NB4 (cell line): ENCODE measurements around the gene SLC25A25.

ENCODE experiments used
- MYC ChIP-seq: IDR thresholded peaks from 2 replicates; pipeline ENCODE4 v1.6.1; 2011; ENCODE audit warnings: low read depth, low read length
- POLR2A ChIP-seq: IDR thresholded peaks from 2 replicates; pipeline ENCODE4 v1.6.1; 2011; ENCODE audit warnings: mild to moderate bottlenecking; ENCODE audit not compliant: insufficient read length; ENCODE audit errors: extremely low read depth
- TF ChIP-seq, protein P1 (sequence below): IDR thresholded peaks from one replicate; pipeline ENCODE4 v1.5.1; 2012; ENCODE audit warnings: low read depth, low read length
- TF ChIP-seq, protein P2 (sequence below): IDR thresholded peaks from 2 replicates; pipeline ENCODE4 v1.6.1; 2011; ENCODE audit warnings: low read depth, low read length

DNA sequence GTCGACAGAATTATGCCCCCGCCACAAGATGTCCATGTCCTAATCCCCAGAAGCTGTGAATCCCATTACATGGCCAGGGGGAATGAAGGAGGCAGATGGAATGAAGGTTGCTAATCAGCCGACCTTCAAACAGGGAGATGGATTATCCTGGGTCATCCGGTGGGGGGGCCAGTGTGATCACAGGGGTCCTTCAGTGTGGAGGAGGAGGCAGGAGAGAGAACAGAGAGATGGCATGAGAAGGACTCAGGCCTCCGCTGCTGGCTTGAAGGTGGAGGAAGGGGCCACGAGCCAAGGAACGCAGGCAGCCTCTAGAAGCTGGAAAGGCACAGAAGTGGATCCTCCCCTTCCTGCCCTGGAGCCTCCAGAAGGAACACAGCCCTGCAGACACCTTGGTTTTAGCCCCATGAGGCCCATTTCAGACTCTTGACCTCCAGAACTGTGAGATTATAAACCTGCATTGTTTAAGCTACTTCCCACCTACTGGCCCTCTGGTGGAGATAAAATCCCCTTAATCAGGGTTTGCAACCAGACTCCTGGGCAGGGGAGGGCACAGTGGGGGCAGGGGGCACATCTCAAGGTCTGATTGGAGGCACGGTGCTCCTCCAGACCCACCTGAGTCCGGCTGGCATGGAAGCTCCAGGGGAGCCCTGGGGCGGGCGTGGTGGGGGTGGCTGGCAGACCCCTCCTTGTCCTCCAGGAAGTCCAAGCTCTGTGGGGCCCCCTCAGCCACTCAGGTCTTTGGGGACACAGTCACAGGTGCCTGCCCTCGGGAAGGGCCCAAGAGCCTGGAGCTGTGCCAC lies 45.7 kb downstream of the SLC25A25 start:
- TF ChIP-seq MYC, result no peak
- TF ChIP-seq, protein P1, sequence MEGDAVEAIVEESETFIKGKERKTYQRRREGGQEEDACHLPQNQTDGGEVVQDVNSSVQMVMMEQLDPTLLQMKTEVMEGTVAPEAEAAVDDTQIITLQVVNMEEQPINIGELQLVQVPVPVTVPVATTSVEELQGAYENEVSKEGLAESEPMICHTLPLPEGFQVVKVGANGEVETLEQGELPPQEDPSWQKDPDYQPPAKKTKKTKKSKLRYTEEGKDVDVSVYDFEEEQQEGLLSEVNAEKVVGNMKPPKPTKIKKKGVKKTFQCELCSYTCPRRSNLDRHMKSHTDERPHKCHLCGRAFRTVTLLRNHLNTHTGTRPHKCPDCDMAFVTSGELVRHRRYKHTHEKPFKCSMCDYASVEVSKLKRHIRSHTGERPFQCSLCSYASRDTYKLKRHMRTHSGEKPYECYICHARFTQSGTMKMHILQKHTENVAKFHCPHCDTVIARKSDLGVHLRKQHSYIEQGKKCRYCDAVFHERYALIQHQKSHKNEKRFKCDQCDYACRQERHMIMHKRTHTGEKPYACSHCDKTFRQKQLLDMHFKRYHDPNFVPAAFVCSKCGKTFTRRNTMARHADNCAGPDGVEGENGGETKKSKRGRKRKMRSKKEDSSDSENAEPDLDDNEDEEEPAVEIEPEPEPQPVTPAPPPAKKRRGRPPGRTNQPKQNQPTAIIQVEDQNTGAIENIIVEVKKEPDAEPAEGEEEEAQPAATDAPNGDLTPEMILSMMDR, result no peak
- TF ChIP-seq POLR2A, result no peak
- TF ChIP-seq, protein P2, sequence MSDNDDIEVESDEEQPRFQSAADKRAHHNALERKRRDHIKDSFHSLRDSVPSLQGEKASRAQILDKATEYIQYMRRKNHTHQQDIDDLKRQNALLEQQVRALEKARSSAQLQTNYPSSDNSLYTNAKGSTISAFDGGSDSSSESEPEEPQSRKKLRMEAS, result no peak
